Erythroblast (primary cell): Measurements from ENCODE around the gene VANGL2.

Source experiments
- GATA1 ChIP-seq: IDR thresholded peaks from 2 replicates; pipeline ENCODE4 v1.6.1; 2011; ENCODE audit warnings: low read depth, mild to moderate bottlenecking, control low read depth, low read length, moderate library complexity
- POLR2A ChIP-seq: IDR thresholded peaks from 2 replicates; pipeline ENCODE4 v1.6.1; 2011; ENCODE audit warnings: mild to moderate bottlenecking, low read length

- TF ChIP-seq POLR2A (no peak), GATA1 (no peak)
Observed at GRCh38 chr1:160352555-160352954, 47.8 kb upstream of the VANGL2 start.
